Measurements from ENCODE around the gene MAFG.

GRCh38 chr17:81967533-81968395, 40.2 kb upstream of the MAFG start:
- TF ChIP-seq SUZ12 (IDR thresholded peaks at IDR 0.05; ENCODE audit: extremely low read depth, insufficient read depth, insufficient read length) (no peak), ZNF274 (IDR thresholded peaks at IDR 0.05; ENCODE audit: low read depth, low read length) (no peak), YY1 (IDR thresholded peaks at IDR 0.05; ENCODE audit: insufficient read depth, insufficient read length) (no peak)

Measured in NT2/D1 (cell line).